Measurements from ENCODE around the gene LACTBL1.
"Not testable (repeated sequence)": the region's sequence is repeated elsewhere in the genome, so short reads cannot be mapped to it uniquely, and the experiment has no call there.

The LACTBL1 gene

GRCh38 chr1:22976461-22977243 lies 4.0 kb upstream of the LACTBL1 start:
- peak; percentile 80 for DNase-seq (ENCODE audit: low spot score)

GRCh38 chr1:22976127-22976460 lies 3.4 kb upstream of the LACTBL1 start:
- no peak for DNase-seq (ENCODE audit: low spot score)

DNA sequence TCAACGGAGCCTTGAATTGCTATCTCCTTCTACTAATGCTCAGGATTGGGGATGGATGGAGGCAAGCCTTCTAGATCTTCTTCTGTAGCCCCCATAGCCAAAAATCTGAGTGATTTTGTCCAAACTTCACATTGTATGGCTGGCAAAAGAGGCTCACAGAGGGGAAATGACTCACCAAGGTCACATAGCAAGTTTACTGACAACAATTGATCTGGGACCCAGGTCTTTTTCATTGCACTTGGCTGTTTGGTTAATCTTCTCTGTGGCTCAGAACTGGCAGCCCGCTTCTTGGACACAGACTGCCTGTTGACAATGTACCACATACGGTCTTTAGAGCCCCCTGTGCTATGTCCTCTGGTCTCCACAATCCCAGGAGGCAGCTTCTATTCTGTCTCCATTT lies 3.0 kb upstream of the LACTBL1 start:
- DNase-seq (ENCODE audit: low spot score): no peak

- no peak for DNase-seq (ENCODE audit: low spot score)
Measured at GRCh38 chr1:22971611-22972405, 858 bp downstream of the LACTBL1 start.

DNA sequence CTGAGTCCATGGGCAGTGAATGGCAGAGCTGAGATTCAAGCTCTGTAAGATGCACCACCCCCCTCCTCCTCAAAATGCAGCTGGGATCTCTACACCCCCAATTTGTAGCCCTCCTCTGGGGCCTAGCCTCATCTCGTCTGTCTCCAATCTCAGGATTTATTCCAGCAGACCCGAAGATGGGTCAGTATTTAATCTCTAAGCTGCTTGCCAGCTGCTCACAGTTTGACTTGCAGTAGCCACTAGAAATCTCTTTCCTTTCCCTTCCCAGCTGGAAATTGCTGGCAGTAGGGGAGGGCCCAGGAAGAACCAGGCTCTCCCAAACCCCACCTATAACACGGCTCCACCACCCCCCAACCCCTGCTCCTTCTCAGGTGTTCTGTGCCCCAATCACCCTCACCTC lies 1.5 kb downstream of the LACTBL1 start:
- no peak for DNase-seq (ENCODE audit: low spot score)

DNA sequence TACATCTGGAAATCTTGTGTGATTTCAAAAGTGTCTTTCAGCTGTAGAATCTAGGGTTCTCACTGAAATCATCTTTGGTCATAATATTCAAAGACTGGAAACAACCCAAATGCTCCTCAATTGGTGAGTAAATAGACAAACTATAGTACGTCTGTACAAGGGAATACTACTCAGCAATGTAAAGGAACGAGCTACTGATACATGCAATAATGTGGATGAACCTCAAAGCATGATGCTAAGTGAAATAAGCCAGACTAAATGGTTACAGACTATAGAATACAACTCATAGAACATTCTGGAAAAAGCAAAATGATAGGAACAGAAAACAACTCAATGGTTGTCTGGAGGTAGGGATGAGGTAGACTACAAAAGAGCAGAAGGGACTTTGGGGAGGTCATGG lies 2.6 kb downstream of the LACTBL1 start:
- no peak for DNase-seq (ENCODE audit: low spot score)

DNA sequence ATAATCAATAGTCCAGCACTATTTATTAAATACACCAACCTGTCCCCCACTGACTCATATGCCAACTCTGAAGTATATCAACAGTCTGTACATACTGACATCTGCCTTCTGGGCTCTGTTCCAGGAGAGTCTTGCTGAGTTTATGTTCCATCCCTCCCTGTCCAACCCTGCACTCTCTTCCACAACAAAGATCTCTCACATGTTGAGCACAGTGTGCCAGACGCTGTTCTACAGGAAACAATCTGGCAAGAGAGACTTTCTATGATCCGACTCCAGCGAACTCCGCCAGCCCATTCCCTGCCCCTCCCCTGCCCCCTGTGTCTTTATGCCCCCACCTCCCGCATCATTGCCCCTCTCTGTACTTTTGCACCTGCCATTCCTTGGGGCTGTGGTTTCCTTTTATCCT lies 3.4 kb downstream of the LACTBL1 start:
- DNase-seq (ENCODE audit: low spot score): no peak

DNA sequence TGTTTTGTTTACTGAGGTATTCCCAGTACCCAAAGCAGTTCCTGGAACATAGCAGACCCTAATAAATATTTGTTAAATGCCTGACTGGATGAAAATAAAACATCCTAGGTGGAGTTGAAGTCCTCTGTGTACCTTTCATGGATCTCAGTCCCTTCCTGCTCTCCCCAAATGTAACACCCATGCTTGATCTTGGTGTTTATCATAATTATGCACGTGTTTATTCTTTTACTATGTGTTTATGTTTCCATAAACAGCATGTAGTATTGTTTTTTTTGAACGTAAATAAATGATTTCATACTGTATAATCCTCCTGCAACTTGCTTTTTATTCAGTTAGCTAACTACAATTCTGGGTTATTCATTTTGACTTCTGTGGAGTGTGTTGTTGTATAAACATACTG lies 4.8 kb downstream of the LACTBL1 start:
- DNase-seq (ENCODE audit: low spot score): no peak

- DNase-seq (ENCODE audit: low spot score): no peak
Measured at GRCh38 chr1:22966309-22966708, 6.4 kb downstream of the LACTBL1 start.

DNA sequence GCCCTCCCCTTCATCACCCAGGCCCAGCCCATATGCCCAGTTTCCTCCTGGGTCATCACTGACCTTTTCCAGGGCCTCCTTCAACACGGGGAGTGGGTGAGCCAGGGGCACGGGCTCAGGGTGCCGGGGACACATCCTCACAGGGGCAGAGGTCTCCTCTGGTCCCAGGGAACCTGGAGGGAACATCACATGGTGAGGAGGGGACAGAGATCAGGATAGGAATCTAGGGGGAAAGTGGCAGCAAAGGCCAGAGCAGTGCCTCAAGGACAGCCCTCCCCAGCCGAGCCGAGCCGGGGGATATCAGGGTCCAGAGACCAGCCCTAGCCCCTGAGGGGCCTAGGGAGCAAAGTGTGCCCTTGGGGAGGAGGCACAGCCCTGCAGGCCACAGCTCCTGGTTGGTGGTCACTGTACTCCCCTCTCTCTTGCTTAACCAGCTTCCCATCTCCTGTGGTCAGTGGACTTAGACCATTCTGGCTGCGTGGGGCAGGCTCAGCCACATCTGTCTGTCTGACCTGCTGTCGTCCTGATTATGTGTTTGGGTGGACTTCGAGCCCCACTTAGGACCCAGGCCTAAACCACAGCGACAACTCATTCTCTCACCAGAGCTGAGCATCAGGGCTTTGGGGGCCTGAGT lies 9.5 kb downstream of the LACTBL1 start:
- no peak for DNase-seq (ENCODE audit: low spot score)

DNA sequence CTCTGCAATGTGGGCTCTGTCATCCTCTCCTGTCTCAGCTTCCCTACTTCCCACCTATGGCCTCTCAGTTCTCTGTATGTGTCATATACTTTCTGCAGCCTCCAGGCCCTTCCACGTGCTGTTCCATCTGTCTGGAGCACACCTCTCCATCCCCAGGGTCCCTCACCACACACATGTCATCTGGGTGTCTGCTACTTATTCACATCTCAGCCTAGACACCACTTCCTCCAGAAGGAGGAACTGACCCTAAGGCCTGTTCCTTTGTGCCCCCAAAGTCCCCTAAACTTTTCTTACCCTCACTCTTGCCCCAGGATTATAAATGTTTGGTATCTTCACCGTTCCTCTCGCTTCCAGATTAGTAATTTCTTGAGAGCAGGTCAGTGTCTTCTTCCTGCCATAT lies 10.1 kb downstream of the LACTBL1 start:
- no peak for DNase-seq (ENCODE audit: low spot score)

- DNase-seq (ENCODE audit: low spot score): no peak
Measured at GRCh38 chr1:22959545-22960360, 12.9 kb downstream of the LACTBL1 start.

GRCh38 chr1:22958556-22958955 lies 14.1 kb downstream of the LACTBL1 start:
- no peak for DNase-seq (ENCODE audit: low spot score)

- no peak for DNase-seq (ENCODE audit: low spot score)
Measured at GRCh38 chr1:22957066-22957465, 15.6 kb downstream of the LACTBL1 start.

DNA sequence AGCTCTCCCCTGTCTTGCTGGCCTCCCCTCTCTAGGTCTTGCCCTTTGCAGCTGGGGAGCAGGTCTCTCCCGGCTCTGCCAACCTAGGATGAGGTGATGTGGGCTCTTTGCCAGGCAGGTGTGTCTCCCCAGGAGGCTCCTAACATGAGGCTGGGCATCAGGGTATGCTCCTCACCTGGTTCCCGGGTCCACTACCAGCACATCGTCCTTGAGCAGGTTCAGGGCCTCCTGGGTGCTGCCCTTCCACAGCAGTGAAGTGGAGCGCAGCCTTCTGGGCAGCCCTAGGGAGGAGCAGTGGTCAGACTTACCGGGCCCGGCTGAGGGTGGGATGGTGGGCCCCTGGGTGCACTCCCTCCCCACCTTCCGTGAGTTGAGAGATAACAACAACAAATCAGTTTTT lies 17.5 kb downstream of the LACTBL1 start:
- no peak for DNase-seq (ENCODE audit: low spot score)

- DNase-seq (ENCODE audit: low spot score): no peak
Measured at GRCh38 chr1:22953740-22954141, 18.9 kb downstream of the LACTBL1 start.

- no peak for DNase-seq (ENCODE audit: low spot score)
Measured at GRCh38 chr1:22953057-22953739, 19.5 kb downstream of the LACTBL1 start.

- DNase-seq (ENCODE audit: low spot score): no peak
Measured at GRCh38 chr1:22952694-22953056, 20.0 kb downstream of the LACTBL1 start.

GRCh38 chr1:22951796-22952195 lies 20.9 kb downstream of the LACTBL1 start:
- DNase-seq (ENCODE audit: low spot score): no peak

GRCh38 chr1:22949822-22950331 lies 22.8 kb downstream of the LACTBL1 start:
- DNase-seq (ENCODE audit: low spot score): no peak

DNA sequence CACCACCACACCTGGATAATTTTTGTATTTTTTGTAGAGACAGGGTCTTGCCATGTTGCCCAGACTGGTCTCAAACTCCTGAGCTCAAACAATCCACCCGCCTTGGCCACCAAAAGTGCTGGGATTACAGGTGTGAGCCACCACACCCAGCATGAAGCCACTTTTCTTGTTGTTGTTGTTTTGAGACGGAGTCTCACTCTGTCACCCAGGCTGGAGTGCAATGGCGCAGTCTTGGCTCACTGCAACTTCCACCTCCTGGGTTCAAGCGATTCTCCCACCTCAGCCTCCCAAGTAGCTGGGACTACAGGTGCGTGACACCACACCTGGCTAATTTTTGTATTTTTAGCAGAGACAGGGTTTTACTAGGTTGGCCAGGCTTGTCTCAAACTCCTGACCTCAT lies 27.5 kb downstream of the LACTBL1 start:
- DNase-seq (ENCODE audit: low spot score): not testable (repeated sequence)

All from hepatic stellate cell (primary cell).